Progenitor cell of endocrine pancreas (in vitro differentiated cells): ENCODE data around the gene BTD. TPM values are rescaled to one million over a fixed set of nuclear protein-coding genes. Genes with fewer than 3 reads are reported as not detected.
A peak's percentile ranks its signal among the peaks of the same experiment; 100 is the strongest.

Source experiments
- DNase-seq: peaks from one replicate; pipeline ENCODE4 v3.0.0; 2021; ENCODE audit warnings: low spot score; ENCODE audit not compliant: unreplicated experiment
- H3K27ac Mint-ChIP-seq: 2 replicates; pipeline ENCODE4 v1.8.0; 2021; ENCODE audit warnings: mild to moderate bottlenecking, moderate library complexity, mixed read lengths
- H3K27me3 Mint-ChIP-seq: 2 replicates; pipeline ENCODE4 v1.8.0; 2021; ENCODE audit warnings: mixed read lengths
- H3K36me3 Mint-ChIP-seq: 2 replicates; pipeline ENCODE4 v1.8.0; 2022; ENCODE audit warnings: mixed read lengths; ENCODE audit not compliant: insufficient read depth
- H3K4me1 Mint-ChIP-seq: 2 replicates; pipeline ENCODE4 v1.8.0; 2021; ENCODE audit warnings: low read depth, mixed read lengths
- H3K4me3 Mint-ChIP-seq: 2 replicates; pipeline ENCODE4 v1.8.0; 2021; ENCODE audit warnings: low read depth, mild to moderate bottlenecking, moderate library complexity, mixed read lengths
- H3K9me3 Mint-ChIP-seq: 2 replicates; pipeline ENCODE4 v1.8.0; 2021; ENCODE audit warnings: low read depth, mixed read lengths
- total RNA-seq: library from RNA; stranded (reverse); gene quantifications from 2 replicates; pipeline ENCODE4 v1.2.1, GENCODE V29; 2021
- TF ChIP-seq, protein P1 (sequence below): fragments of 200-600 bp; sonication (generic); IDR thresholded peaks from one replicate; pipeline ENCODE4 v1.5.0; 2021; ENCODE audit warnings: antibody characterized with exemption, mild to moderate bottlenecking; ENCODE audit not compliant: unreplicated experiment

BTD gene
- total RNA-seq, 1 donor from 2014 or later = 26.9 TPM

DNA sequence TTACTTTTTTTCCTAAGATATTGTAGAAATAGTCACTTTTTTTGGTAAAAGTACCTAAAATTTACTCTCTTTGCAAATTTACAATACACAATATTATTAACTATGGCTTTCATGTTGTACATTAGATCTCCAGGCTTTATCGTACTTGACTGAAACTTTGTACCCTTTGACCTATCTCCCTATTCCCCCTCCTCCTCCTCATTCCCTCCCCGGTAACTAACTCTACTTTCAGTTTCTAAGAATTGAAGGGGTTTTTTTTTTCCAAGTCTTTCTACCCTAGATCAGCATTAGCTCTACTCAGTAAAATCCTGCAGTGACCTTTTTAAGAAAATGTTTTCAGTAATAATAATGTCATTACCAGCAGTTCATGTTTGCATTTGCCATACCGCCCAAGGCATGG lies 10.3 kb upstream of the BTD start:
- TF ChIP-seq, protein P1, sequence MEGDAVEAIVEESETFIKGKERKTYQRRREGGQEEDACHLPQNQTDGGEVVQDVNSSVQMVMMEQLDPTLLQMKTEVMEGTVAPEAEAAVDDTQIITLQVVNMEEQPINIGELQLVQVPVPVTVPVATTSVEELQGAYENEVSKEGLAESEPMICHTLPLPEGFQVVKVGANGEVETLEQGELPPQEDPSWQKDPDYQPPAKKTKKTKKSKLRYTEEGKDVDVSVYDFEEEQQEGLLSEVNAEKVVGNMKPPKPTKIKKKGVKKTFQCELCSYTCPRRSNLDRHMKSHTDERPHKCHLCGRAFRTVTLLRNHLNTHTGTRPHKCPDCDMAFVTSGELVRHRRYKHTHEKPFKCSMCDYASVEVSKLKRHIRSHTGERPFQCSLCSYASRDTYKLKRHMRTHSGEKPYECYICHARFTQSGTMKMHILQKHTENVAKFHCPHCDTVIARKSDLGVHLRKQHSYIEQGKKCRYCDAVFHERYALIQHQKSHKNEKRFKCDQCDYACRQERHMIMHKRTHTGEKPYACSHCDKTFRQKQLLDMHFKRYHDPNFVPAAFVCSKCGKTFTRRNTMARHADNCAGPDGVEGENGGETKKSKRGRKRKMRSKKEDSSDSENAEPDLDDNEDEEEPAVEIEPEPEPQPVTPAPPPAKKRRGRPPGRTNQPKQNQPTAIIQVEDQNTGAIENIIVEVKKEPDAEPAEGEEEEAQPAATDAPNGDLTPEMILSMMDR = no peak
- no peak for DNase-seq
- no peaks in the 10 kb centered on the region for H3K4me1 Mint-ChIP-seq
- H3K36me3 Mint-ChIP-seq = peaks cover 11% of the 10 kb centered on the region
- H3K9me3 Mint-ChIP-seq = no peaks in the 10 kb centered on the region
- H3K4me3 Mint-ChIP-seq = no peak overlapping the region
- no peaks in the 10 kb centered on the region for H3K27me3 Mint-ChIP-seq
- peak overlapping the region; percentile 49 for H3K27ac Mint-ChIP-seq

DNA sequence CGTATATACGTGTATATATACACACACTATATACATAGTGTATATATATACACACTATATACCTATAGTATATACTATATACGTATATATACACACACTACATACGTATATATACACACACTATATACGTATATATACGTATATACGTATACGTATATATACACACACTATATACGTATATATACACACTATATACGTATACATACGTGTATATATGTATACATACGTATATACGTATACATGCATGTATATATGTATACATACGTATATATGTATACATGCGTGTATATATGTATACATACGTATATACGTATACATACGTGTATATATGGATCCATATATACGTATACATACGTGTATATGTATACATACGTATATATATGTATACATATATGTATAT lies 9.6 kb upstream of the BTD start:
- TF ChIP-seq, protein P1 = no peak
- Mint-ChIP-seq H3K4me1 (no peaks in the 10 kb centered on the region), H3K9me3 (no peaks in the 10 kb centered on the region), H3K27ac (no peak overlapping the region), H3K4me3 (no peak overlapping the region), H3K27me3 (no peaks in the 10 kb centered on the region), H3K36me3 (peaks cover 12% of the 10 kb centered on the region)
- DNase-seq = no peak

DNA sequence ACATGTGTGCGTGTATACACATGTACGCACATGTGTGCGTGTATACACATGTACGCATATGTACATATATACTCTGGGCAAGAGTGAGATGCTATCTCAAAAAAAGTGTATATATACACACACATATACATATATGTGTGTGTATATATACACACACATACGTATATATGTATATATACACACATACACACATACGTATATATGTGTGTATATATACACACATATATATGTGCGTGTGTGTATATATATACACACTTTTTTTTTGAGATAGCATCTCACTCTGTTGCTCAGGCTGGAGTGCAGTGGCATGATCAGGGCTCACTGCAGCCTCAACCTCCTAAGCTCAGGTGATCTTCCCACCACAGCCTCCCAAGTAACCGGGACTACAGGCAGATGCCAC lies 8.6 kb upstream of the BTD start:
- TF ChIP-seq, protein P1 = no peak
- Mint-ChIP-seq H3K27ac (no peak overlapping the region), H3K4me3 (no peak overlapping the region), H3K9me3 (no peaks in the 10 kb centered on the region), H3K36me3 (peaks cover 14% of the 10 kb centered on the region), H3K27me3 (no peaks in the 10 kb centered on the region), H3K4me1 (no peaks in the 10 kb centered on the region)
- DNase-seq = no peak

DNA sequence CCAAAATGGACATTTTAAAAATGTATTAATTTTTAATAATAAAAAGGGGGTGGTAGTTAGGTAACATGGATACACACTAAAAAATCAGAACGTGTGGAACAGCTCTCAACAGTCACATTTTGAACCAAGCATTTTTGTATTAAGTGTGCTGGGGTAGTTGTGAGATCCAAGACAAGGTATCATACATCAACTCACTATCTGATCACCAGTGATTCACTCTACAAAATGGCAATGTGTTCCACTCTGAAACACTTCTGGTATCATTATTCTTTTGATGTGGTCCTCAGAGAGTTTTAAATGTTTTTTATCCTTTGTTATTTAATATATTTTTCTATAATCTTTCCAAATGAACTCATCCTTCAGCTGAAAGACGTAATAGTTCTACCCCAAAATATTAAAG lies 5.6 kb upstream of the BTD start:
- Mint-ChIP-seq H3K4me3 (no peak overlapping the region), H3K36me3 (peaks cover 18% of the 10 kb centered on the region), H3K4me1 (peaks cover 9% of the 10 kb centered on the region), H3K27ac (no peak overlapping the region), H3K27me3 (no peaks in the 10 kb centered on the region), H3K9me3 (no peaks in the 10 kb centered on the region)
- DNase-seq = no peak
- TF ChIP-seq, protein P1 = no peak

DNA sequence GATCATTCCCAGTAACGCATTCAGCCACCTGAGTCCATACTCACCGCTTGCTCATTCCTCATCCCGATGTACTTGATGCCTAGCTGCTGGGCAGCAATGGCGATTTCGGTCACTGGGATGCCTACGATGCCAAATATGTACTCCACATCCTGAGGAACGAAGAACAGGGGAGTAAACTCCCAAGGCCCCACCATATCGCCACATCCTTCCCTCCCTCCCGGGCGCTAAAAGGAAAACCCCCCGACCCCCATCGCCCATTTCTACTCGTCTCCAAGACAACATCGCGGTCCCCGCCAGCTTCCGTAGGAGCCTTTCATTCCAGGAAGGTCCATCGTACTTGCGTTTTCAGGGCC lies 523 bp upstream of the BTD start:
- Mint-ChIP-seq H3K36me3 (peaks cover 30% of the 10 kb centered on the region), H3K4me3 (peak overlapping the region; percentile 99)

More for the DNA sequence above, 523 bp upstream of the BTD start:
- TF ChIP-seq, protein P1 = no peak
- no peak for DNase-seq
- H3K9me3 Mint-ChIP-seq = peaks cover 7% of the 10 kb centered on the region
- peaks cover 20% of the 10 kb centered on the region for H3K4me1 Mint-ChIP-seq
- H3K27ac Mint-ChIP-seq = peak overlapping the region; percentile 98
- no peaks in the 10 kb centered on the region for H3K27me3 Mint-ChIP-seq
